Liver (tissue), 9 donors: Measurements from ENCODE around the gene KCNK17. TPM values are rescaled to one million over a fixed set of nuclear protein-coding genes. Genes with fewer than 3 reads are reported as not detected.

Experiments
- DNase-seq: peaks from one replicate; pipeline ENCODE4 v3.0.0-alpha.2; 2017; ENCODE audit warnings: low spot score
- H3K27ac ChIP-seq, 2 donors: one replicate each; pipeline ENCODE4 v1.7.0; 2013; ENCODE audit warnings: inconsistent platforms in 2 of 2, low read length in 2 of 2, control low read depth in 1 of 2, low read depth in 1 of 2, mild to moderate bottlenecking in 1 of 2
- H3K27me3 ChIP-seq, 4 donors: one replicate each; pipeline versions ENCODE4 v1.6.1 to v1.7.0; 2013; ENCODE audit warnings: low read length in 3 of 4, inconsistent platforms in 1 of 4, mild to moderate bottlenecking in 1 of 4, moderate library complexity in 1 of 4; ENCODE audit not compliant: control insufficient read depth in 4 of 4, insufficient read depth in 4 of 4
- H3K36me3 ChIP-seq, 4 donors: one replicate each; pipeline versions ENCODE4 v1.6.1 to v1.7.0; 2013; ENCODE audit warnings: low read length in 3 of 4, mild to moderate bottlenecking in 3 of 4, low read depth in 1 of 4, moderate library complexity in 1 of 4; ENCODE audit not compliant: control insufficient read depth in 4 of 4, insufficient read depth in 3 of 4
- H3K4me1 ChIP-seq, 4 donors: one replicate each; pipeline versions ENCODE4 v1.6.1 to v1.7.0; 2013; ENCODE audit warnings: low read length in 3 of 4, mild to moderate bottlenecking in 3 of 4, moderate library complexity in 1 of 4; ENCODE audit not compliant: control insufficient read depth in 4 of 4, insufficient read depth in 4 of 4
- H3K4me3 ChIP-seq, 3 donors: one replicate each; pipeline versions ENCODE4 v1.6.1 to v1.7.0; 2013; ENCODE audit warnings: low read length in 3 of 3, control low read depth in 1 of 3, low read depth in 1 of 3, mild to moderate bottlenecking in 1 of 3
- H3K9ac ChIP-seq, 2 donors: one replicate each; pipeline ENCODE4 v1.7.0; 2013; ENCODE audit warnings: low read length in 2 of 2, mild to moderate bottlenecking in 2 of 2, moderate library complexity in 2 of 2, control low read depth in 1 of 2, low read depth in 1 of 2
- H3K9me3 ChIP-seq, 4 donors: one replicate each; pipeline versions ENCODE4 v1.6.1 to v1.7.0; 2013; ENCODE audit warnings: low read length in 3 of 4; ENCODE audit not compliant: control insufficient read depth in 4 of 4
- EGR1 ChIP-seq, 2 donors: IDR thresholded peaks; 2 replicates each; pipeline ENCODE4 v1.6.1; 2016 to 2018; ENCODE audit warnings: antibody characterized with exemption in 2 of 2, low read depth in 2 of 2
- FOXA1 ChIP-seq: IDR thresholded peaks from 2 replicates; pipeline ENCODE4 v1.6.1; 2016; ENCODE audit warnings: antibody characterized with exemption
- GABPA ChIP-seq, 2 donors: IDR thresholded peaks in 1 of 2; conservative IDR thresholded peaks in 1 of 2; 2 replicates each; pipeline ENCODE4 v1.6.1; 2016; ENCODE audit warnings: antibody characterized with exemption in 2 of 2, mild to moderate bottlenecking in 1 of 2, moderate library complexity in 1 of 2
- HNF4A ChIP-seq, 2 donors: conservative IDR thresholded peaks; 2 replicates each; pipeline ENCODE4 v1.6.1; 2016; ENCODE audit warnings: antibody characterized with exemption in 2 of 2, mild to moderate bottlenecking in 2 of 2
- HNF4G ChIP-seq: IDR thresholded peaks from 2 replicates; pipeline ENCODE4 v1.6.1; 2016; ENCODE audit warnings: antibody characterized with exemption
- JUND ChIP-seq, 2 donors: IDR thresholded peaks; 2 replicates each; pipeline ENCODE4 v1.6.1; 2016; ENCODE audit warnings: antibody characterized with exemption in 2 of 2
- NR2F2 ChIP-seq: IDR thresholded peaks from 2 replicates; pipeline ENCODE4 v1.6.1; 2016; ENCODE audit warnings: antibody characterized with exemption
- RAD21 ChIP-seq, 2 donors: IDR thresholded peaks; 2 replicates each; pipeline ENCODE4 v1.6.1; 2016; ENCODE audit warnings: antibody characterized with exemption in 2 of 2, mild to moderate bottlenecking in 2 of 2
- SP1 ChIP-seq: IDR thresholded peaks from 2 replicates; pipeline ENCODE4 v1.6.1; 2018; ENCODE audit warnings: antibody characterized with exemption, mild to moderate bottlenecking
- TAF1 ChIP-seq: conservative IDR thresholded peaks from 2 replicates; pipeline ENCODE4 v1.6.1; 2016; ENCODE audit warnings: antibody characterized with exemption, mild to moderate bottlenecking
- YY1 ChIP-seq: IDR thresholded peaks from 2 replicates; pipeline ENCODE4 v1.6.1; 2016; ENCODE audit warnings: antibody characterized with exemption, mild to moderate bottlenecking
- WGBS: extraction: QIAGEN DNeasy Blood & Tissue Kit; methylation state at CpG from one replicate; pipeline ENCODE4 v1.1.7; 2013; 5-methylcytosine and 5-hydroxymethylcytosine counted together
- polyA plus RNA-seq, 2 donors: library from polyadenylated mRNA; stranded (reverse) in 1 of 2; unstranded in 1 of 2; fragments of 200-250 nt in 1 of 2; fragments of >200 nt in 1 of 2; fragmentation: Nextera tagmentation in 1 of 2; extraction: Ambion mirVana in 1 of 2; gene quantifications; one replicate each; pipeline versions ENCODE4 v1.2.1 to v1.2.3, GENCODE V29; 2013 to 2015
- total RNA-seq, 2 donors: library from RNA; depleted of rRNA; stranded (reverse); fragments of >200 nt; gene quantifications; one replicate each; pipeline ENCODE4 v1.2.3, GENCODE V29; 2014
- TF ChIP-seq, protein P1 (sequence below): IDR thresholded peaks from 2 replicates; pipeline ENCODE4 v1.6.1; 2016; ENCODE audit warnings: antibody characterized with exemption
- TF ChIP-seq, protein P2 (sequence below): fragments of 150-350 bp; IDR thresholded peaks from 2 replicates; pipeline ENCODE4 v1.5.1; 2017; ENCODE audit warnings: improper control_type of control experiment, low read depth, low read length; ENCODE audit not compliant: missing input control
- TF ChIP-seq, protein P3 (sequence below): IDR thresholded peaks from 2 replicates; pipeline ENCODE4 v1.6.1; 2016; ENCODE audit warnings: antibody characterized with exemption, mild to moderate bottlenecking
- TF ChIP-seq, protein P4 (sequence below): IDR thresholded peaks from 2 replicates; pipeline ENCODE4 v1.6.1; 2016; ENCODE audit warnings: antibody characterized with exemption
- TF ChIP-seq, protein P5 (sequence below): IDR thresholded peaks from 2 replicates; pipeline ENCODE4 v1.6.1; 2016; ENCODE audit warnings: antibody characterized with exemption
- donor health status: healthy.
- donor health status: healthy.
- donor health status: healthy.
- donor health status: healthy.
- donor health status: healthy.

The KCNK17 gene
- total and polyA plus RNA-seq, 4 donors = 0.19 to 1.9 (median 0.49) TPM

DNA sequence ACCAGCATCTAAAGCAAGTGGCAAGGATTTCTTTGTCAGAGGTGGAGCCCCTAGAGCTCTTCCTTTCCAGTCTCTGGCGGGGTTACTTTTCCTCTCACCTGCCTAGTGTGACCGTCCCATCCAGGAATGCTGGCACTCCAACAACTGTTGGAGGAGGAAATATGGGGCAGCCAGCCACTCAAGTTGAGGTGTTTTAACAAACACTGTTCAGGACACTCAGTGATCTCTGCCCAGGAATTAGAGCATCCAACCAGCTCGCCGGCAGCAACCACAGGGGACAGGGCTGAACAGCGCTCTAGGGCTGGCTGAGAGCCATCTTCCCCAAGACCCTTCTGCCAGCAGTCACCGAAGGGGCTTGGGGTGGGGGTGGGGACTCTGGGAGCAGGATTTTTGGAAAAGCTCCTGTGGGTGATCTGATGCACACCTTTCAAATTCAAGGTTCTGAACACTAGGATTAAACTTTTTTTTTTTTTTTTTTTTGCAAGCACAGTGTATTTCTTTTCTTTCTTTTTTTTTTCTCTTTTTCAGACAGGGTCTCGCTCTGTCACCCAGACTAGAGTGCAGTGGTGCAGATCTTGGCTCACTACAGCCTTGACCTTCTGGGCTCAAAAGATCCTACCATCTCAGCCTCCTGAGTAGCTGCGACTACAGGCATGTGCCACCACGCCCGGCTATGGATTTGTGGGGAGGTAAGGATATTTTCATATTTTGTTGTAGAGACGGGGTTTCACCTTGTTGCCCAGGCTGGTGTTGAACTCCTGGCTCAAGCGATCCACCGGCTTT is 36.7 kb upstream of the KCNK17 start:
- Histone ChIP-seq H3K9me3 (no peaks in the 10 kb centered on the region), H3K27me3 (no peaks in the 10 kb centered on the region), H3K9ac (no peak overlapping the region), H3K36me3 (no peaks in the 10 kb centered on the region), H3K27ac (no peak overlapping the region), H3K4me3 (no peak overlapping the region), H3K4me1 (peaks cover 0 to 3% (median 0%) of the 10 kb centered on the region in 4 donors)
- no peak for DNase-seq
- WGBS = 95% methylated on average over 13 of the region's 13 CpGs
- TF ChIP-seq TAF1 = no peak
- no peak for TF ChIP-seq YY1
- TF ChIP-seq, protein P1, sequence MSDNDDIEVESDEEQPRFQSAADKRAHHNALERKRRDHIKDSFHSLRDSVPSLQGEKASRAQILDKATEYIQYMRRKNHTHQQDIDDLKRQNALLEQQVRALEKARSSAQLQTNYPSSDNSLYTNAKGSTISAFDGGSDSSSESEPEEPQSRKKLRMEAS = no peak
- no peak for TF ChIP-seq NR2F2
- TF ChIP-seq, protein P2, sequence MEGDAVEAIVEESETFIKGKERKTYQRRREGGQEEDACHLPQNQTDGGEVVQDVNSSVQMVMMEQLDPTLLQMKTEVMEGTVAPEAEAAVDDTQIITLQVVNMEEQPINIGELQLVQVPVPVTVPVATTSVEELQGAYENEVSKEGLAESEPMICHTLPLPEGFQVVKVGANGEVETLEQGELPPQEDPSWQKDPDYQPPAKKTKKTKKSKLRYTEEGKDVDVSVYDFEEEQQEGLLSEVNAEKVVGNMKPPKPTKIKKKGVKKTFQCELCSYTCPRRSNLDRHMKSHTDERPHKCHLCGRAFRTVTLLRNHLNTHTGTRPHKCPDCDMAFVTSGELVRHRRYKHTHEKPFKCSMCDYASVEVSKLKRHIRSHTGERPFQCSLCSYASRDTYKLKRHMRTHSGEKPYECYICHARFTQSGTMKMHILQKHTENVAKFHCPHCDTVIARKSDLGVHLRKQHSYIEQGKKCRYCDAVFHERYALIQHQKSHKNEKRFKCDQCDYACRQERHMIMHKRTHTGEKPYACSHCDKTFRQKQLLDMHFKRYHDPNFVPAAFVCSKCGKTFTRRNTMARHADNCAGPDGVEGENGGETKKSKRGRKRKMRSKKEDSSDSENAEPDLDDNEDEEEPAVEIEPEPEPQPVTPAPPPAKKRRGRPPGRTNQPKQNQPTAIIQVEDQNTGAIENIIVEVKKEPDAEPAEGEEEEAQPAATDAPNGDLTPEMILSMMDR = no peak
- no peak for TF ChIP-seq RAD21 (IDR thresholded peaks at IDR 0.05)
- TF ChIP-seq JUND (IDR thresholded peaks at IDR 0.05) = no peak
- TF ChIP-seq, protein P3, sequence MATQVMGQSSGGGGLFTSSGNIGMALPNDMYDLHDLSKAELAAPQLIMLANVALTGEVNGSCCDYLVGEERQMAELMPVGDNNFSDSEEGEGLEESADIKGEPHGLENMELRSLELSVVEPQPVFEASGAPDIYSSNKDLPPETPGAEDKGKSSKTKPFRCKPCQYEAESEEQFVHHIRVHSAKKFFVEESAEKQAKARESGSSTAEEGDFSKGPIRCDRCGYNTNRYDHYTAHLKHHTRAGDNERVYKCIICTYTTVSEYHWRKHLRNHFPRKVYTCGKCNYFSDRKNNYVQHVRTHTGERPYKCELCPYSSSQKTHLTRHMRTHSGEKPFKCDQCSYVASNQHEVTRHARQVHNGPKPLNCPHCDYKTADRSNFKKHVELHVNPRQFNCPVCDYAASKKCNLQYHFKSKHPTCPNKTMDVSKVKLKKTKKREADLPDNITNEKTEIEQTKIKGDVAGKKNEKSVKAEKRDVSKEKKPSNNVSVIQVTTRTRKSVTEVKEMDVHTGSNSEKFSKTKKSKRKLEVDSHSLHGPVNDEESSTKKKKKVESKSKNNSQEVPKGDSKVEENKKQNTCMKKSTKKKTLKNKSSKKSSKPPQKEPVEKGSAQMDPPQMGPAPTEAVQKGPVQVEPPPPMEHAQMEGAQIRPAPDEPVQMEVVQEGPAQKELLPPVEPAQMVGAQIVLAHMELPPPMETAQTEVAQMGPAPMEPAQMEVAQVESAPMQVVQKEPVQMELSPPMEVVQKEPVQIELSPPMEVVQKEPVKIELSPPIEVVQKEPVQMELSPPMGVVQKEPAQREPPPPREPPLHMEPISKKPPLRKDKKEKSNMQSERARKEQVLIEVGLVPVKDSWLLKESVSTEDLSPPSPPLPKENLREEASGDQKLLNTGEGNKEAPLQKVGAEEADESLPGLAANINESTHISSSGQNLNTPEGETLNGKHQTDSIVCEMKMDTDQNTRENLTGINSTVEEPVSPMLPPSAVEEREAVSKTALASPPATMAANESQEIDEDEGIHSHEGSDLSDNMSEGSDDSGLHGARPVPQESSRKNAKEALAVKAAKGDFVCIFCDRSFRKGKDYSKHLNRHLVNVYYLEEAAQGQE = no peak

DNA sequence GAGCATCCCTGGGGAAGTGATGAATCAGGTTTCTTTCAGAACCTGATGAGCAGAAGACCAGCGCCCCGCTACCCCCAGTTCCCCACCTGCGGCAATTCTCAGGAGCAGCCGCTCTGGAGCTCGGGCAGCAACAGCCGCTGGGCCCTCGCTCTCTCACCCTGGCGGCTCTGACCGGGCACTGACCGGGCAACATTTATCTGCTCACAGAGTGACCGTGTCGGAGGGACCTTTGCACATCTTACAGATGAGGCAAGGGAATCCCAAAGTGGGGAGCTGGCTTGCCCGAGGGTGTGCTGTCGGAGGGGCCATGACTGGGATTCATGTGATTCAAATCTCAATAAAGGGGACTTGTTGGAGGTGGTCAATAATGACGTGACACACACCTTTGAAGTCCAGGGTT is 34.5 kb upstream of the KCNK17 start:
- Histone ChIP-seq H3K9me3 (no peaks in the 10 kb centered on the region), H3K27me3 (no peaks in the 10 kb centered on the region), H3K9ac (no peak overlapping the region), H3K4me3 (no peak overlapping the region), H3K4me1 (no peaks in the 10 kb centered on the region), H3K27ac (no peak overlapping the region), H3K36me3 (no peaks in the 10 kb centered on the region)
- no peak for DNase-seq
- 93% methylated on average over 15 of the region's 15 CpGs for WGBS
- no peak for TF ChIP-seq SP1
- TF ChIP-seq, protein P4, sequence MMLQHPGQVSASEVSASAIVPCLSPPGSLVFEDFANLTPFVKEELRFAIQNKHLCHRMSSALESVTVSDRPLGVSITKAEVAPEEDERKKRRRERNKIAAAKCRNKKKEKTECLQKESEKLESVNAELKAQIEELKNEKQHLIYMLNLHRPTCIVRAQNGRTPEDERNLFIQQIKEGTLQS = no peak
- TF ChIP-seq GABPA (IDR thresholded peaks at IDR 0.05 in 1 of 2, conservative IDR thresholded peaks at IDR 0.05 in 1 of 2) = no peak
- no peak for TF ChIP-seq FOXA1
- no peak for TF ChIP-seq HNF4A (conservative IDR thresholded peaks at IDR 0.05)
- no peak for TF ChIP-seq NR2F2
- no peak for TF ChIP-seq EGR1 (IDR thresholded peaks at IDR 0.05; ENCODE audit: low read depth in 2 of 2)
- TF ChIP-seq TAF1 = no peak
- no peak for TF ChIP-seq HNF4G
- TF ChIP-seq, protein P2 = no peak
- TF ChIP-seq, protein P3 = no peak
- TF ChIP-seq, protein P5, sequence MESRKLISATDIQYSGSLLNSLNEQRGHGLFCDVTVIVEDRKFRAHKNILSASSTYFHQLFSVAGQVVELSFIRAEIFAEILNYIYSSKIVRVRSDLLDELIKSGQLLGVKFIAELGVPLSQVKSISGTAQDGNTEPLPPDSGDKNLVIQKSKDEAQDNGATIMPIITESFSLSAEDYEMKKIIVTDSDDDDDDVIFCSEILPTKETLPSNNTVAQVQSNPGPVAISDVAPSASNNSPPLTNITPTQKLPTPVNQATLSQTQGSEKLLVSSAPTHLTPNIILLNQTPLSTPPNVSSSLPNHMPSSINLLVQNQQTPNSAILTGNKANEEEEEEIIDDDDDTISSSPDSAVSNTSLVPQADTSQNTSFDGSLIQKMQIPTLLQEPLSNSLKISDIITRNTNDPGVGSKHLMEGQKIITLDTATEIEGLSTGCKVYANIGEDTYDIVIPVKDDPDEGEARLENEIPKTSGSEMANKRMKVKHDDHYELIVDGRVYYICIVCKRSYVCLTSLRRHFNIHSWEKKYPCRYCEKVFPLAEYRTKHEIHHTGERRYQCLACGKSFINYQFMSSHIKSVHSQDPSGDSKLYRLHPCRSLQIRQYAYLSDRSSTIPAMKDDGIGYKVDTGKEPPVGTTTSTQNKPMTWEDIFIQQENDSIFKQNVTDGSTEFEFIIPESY = no peak
- no peak for TF ChIP-seq RAD21 (IDR thresholded peaks at IDR 0.05)
- TF ChIP-seq, protein P1 = no peak
